NCI-H1105 (cell line): ENCODE measurements around the gene OSBPL6.
"Not testable (repeated sequence)": the region's sequence is repeated elsewhere in the genome, so short reads cannot be mapped to it uniquely, and the experiment has no call there.

ENCODE experiments used
- DNase-seq: peaks from one replicate; lab custom pipeline; 2025; lab: John Stamatoyannopoulos, UW

Gene OSBPL6

GRCh38 chr2:178357704-178358103, 163.4 kb downstream of the OSBPL6 start:
- not testable (repeated sequence) for DNase-seq

- no peak for DNase-seq
These were observed 165.0 kb downstream of the OSBPL6 start for GRCh38 chr2:178359192-178359912.

GRCh38 chr2:178361588-178361987, 167.3 kb downstream of the OSBPL6 start:
- DNase-seq = no peak

GRCh38 chr2:178363252-178363651, 168.9 kb downstream of the OSBPL6 start:
- DNase-seq = no peak

GRCh38 chr2:178365116-178365515, 170.8 kb downstream of the OSBPL6 start:
- DNase-seq = no peak

- no peak for DNase-seq
These were observed 172.1 kb downstream of the OSBPL6 start for GRCh38 chr2:178366412-178366811.

- DNase-seq = no peak
These were observed 173.0 kb downstream of the OSBPL6 start for GRCh38 chr2:178367344-178367743.

GRCh38 chr2:178374865-178375264, 180.6 kb downstream of the OSBPL6 start:
- DNase-seq = no peak

- no peak for DNase-seq
These were observed 182.7 kb downstream of the OSBPL6 start for GRCh38 chr2:178377046-178377445.

GRCh38 chr2:178379162-178380004, 185.1 kb downstream of the OSBPL6 start:
- no peak for DNase-seq

- no peak for DNase-seq
These were observed 186.5 kb downstream of the OSBPL6 start for GRCh38 chr2:178380763-178381162.

- no peak for DNase-seq
These were observed 189.4 kb downstream of the OSBPL6 start for GRCh38 chr2:178383718-178384117.

- DNase-seq = no peak
These were observed 191.4 kb downstream of the OSBPL6 start for GRCh38 chr2:178385595-178386148.

- no peak for DNase-seq
These were observed 192.8 kb downstream of the OSBPL6 start for GRCh38 chr2:178386986-178387597.

GRCh38 chr2:178388287-178388686, 194.0 kb downstream of the OSBPL6 start:
- no peak for DNase-seq

- DNase-seq = no peak
These were observed 197.4 kb downstream of the OSBPL6 start for GRCh38 chr2:178391701-178392100.

GRCh38 chr2:178392215-178392614, 197.9 kb downstream of the OSBPL6 start:
- no peak for DNase-seq

- DNase-seq = no peak
These were observed 200.5 kb downstream of the OSBPL6 start for GRCh38 chr2:178394859-178395258.

- DNase-seq = no peak
These were observed 201.0 kb downstream of the OSBPL6 start for GRCh38 chr2:178395295-178395694.

- DNase-seq = no peak
These were observed 201.7 kb downstream of the OSBPL6 start for GRCh38 chr2:178395941-178396570.

- DNase-seq = peak; percentile 34
These were observed 202.8 kb downstream of the OSBPL6 start for GRCh38 chr2:178397002-178397605.

- DNase-seq = no peak
These were observed 207.7 kb downstream of the OSBPL6 start for GRCh38 chr2:178401994-178402437.
